ENCODE data around the gene FAM131C. TPM values are rescaled to one million over a fixed set of nuclear protein-coding genes. Genes with fewer than 3 reads are reported as not detected.

Gene FAM131C
- total and polyA plus RNA-seq, 2 experiments from 2014 or later: 0.71 to 1.3 TPM

- H3K9me2 ChIP-seq (ENCODE audit: insufficient read depth): no peaks in the 10 kb centered on the region
- H3K4me3 ChIP-seq: peak overlapping the region; percentile 61; the same call in 1 of the 2 replicates
- H3K27ac Mint-ChIP-seq: peak overlapping the region; percentile 85
- DNase-seq (ENCODE audit: low spot score) (no peak), ATAC-seq (no peak)
- peaks cover 61% of the 10 kb centered on the region for H3K4me1 Mint-ChIP-seq
- H3K27me3 ChIP-seq (ENCODE audit: insufficient read depth): no peaks in the 10 kb centered on the region
- no peaks in the 10 kb centered on the region for H3K79me2 ChIP-seq (replicated peaks; ENCODE audit: insufficient read depth)
- H4K20me1 ChIP-seq (replicated peaks; ENCODE audit: insufficient read depth): no peaks in the 10 kb centered on the region
- H3K4me3 Mint-ChIP-seq: peak overlapping the region; percentile 65
- peaks cover 38% of the 10 kb centered on the region for H3K4me1 ChIP-seq (ENCODE audit: insufficient read depth)
- H3F3A ChIP-seq (replicated peaks; ENCODE audit: low read depth): peaks cover 6% of the 10 kb centered on the region; the same call in 1 of the 2 replicates
- no peaks in the 10 kb centered on the region for H3K9me3 Mint-ChIP-seq
- H3K4me2 ChIP-seq: peak overlapping the region; percentile 83
- H3K27me3 Mint-ChIP-seq (ENCODE audit: insufficient read depth, low read depth, poor library complexity): peaks cover 19% of the 10 kb centered on the region
- no peak overlapping the region for H2AFZ ChIP-seq
- 0 out of 2 replicates have a peak overlapping the region, but pooled peaks have one; percentile 26 for H3K27ac ChIP-seq (ENCODE audit: low read depth)
- H3K36me3 ChIP-seq (ENCODE audit: insufficient read depth): no peaks in the 10 kb centered on the region
- no peak for TF ChIP-seq CREB1 (CRISPR knock-in tag; IDR thresholded peaks at IDR 0.05; ENCODE audit: low read depth)
- TF ChIP-seq ZNF114 (CRISPR knock-in tag; IDR thresholded peaks at IDR 0.05): no peak
- TF ChIP-seq POLR2AphosphoS5 (IDR thresholded peaks at IDR 0.05; ENCODE audit: low read depth): no peak
- no peak for TF ChIP-seq EZH2 (IDR thresholded peaks at IDR 0.05; ENCODE audit: low read depth, unreplicated experiment)
- no peak for TF ChIP-seq NANOG (IDR thresholded peaks at IDR 0.05; ENCODE audit: borderline replicate concordance)
- TF ChIP-seq, protein P1, sequence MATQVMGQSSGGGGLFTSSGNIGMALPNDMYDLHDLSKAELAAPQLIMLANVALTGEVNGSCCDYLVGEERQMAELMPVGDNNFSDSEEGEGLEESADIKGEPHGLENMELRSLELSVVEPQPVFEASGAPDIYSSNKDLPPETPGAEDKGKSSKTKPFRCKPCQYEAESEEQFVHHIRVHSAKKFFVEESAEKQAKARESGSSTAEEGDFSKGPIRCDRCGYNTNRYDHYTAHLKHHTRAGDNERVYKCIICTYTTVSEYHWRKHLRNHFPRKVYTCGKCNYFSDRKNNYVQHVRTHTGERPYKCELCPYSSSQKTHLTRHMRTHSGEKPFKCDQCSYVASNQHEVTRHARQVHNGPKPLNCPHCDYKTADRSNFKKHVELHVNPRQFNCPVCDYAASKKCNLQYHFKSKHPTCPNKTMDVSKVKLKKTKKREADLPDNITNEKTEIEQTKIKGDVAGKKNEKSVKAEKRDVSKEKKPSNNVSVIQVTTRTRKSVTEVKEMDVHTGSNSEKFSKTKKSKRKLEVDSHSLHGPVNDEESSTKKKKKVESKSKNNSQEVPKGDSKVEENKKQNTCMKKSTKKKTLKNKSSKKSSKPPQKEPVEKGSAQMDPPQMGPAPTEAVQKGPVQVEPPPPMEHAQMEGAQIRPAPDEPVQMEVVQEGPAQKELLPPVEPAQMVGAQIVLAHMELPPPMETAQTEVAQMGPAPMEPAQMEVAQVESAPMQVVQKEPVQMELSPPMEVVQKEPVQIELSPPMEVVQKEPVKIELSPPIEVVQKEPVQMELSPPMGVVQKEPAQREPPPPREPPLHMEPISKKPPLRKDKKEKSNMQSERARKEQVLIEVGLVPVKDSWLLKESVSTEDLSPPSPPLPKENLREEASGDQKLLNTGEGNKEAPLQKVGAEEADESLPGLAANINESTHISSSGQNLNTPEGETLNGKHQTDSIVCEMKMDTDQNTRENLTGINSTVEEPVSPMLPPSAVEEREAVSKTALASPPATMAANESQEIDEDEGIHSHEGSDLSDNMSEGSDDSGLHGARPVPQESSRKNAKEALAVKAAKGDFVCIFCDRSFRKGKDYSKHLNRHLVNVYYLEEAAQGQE (IDR thresholded peaks at IDR 0.05; ENCODE audit: unreplicated experiment): no peak
- TF ChIP-seq, protein P2, sequence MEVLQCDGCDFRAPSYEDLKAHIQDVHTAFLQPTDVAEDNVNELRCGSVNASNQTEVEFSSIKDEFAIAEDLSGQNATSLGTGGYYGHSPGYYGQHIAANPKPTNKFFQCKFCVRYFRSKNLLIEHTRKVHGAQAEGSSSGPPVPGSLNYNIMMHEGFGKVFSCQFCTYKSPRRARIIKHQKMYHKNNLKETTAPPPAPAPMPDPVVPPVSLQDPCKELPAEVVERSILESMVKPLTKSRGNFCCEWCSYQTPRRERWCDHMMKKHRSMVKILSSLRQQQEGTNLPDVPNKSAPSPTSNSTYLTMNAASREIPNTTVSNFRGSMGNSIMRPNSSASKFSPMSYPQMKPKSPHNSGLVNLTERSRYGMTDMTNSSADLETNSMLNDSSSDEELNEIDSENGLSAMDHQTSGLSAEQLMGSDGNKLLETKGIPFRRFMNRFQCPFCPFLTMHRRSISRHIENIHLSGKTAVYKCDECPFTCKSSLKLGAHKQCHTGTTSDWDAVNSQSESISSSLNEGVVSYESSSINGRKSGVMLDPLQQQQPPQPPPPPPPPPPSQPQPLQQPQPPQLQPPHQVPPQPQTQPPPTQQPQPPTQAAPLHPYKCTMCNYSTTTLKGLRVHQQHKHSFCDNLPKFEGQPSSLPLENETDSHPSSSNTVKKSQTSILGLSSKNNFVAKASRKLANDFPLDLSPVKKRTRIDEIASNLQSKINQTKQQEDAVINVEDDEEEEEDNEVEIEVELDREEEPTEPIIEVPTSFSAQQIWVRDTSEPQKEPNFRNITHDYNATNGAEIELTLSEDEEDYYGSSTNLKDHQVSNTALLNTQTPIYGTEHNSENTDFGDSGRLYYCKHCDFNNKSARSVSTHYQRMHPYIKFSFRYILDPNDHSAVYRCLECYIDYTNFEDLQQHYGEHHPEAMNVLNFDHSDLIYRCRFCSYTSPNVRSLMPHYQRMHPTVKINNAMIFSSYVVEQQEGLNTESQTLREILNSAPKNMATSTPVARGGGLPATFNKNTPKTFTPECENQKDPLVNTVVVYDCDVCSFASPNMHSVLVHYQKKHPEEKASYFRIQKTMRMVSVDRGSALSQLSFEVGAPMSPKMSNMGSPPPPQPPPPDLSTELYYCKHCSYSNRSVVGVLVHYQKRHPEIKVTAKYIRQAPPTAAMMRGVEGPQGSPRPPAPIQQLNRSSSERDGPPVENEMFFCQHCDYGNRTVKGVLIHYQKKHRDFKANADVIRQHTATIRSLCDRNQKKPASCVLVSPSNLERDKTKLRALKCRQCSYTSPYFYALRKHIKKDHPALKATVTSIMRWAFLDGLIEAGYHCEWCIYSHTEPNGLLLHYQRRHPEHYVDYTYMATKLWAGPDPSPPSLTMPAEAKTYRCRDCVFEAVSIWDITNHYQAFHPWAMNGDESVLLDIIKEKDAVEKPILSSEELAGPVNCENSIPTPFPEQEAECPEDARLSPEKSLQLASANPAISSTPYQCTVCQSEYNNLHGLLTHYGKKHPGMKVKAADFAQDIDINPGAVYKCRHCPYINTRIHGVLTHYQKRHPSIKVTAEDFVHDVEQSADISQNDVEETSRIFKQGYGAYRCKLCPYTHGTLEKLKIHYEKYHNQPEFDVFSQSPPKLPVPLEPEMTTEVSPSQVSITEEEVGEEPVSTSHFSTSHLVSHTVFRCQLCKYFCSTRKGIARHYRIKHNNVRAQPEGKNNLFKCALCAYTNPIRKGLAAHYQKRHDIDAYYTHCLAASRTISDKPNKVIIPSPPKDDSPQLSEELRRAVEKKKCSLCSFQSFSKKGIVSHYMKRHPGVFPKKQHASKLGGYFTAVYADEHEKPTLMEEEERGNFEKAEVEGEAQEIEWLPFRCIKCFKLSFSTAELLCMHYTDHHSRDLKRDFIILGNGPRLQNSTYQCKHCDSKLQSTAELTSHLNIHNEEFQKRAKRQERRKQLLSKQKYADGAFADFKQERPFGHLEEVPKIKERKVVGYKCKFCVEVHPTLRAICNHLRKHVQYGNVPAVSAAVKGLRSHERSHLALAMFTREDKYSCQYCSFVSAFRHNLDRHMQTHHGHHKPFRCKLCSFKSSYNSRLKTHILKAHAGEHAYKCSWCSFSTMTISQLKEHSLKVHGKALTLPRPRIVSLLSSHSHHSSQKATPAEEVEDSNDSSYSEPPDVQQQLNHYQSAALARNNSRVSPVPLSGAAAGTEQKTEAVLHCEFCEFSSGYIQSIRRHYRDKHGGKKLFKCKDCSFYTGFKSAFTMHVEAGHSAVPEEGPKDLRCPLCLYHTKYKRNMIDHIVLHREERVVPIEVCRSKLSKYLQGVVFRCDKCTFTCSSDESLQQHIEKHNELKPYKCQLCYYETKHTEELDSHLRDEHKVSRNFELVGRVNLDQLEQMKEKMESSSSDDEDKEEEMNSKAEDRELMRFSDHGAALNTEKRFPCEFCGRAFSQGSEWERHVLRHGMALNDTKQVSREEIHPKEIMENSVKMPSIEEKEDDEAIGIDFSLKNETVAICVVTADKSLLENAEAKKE (CRISPR knock-in tag; IDR thresholded peaks at IDR 0.05): no peak
- no peak for TF ChIP-seq CTCF (conservative IDR thresholded peaks at IDR 0.05; ENCODE audit: low read depth in 2 of 2)
- no peak for TF ChIP-seq EZH2phosphoT487 (IDR thresholded peaks at IDR 0.05; ENCODE audit: unreplicated experiment)
- TF ChIP-seq, protein P3, sequence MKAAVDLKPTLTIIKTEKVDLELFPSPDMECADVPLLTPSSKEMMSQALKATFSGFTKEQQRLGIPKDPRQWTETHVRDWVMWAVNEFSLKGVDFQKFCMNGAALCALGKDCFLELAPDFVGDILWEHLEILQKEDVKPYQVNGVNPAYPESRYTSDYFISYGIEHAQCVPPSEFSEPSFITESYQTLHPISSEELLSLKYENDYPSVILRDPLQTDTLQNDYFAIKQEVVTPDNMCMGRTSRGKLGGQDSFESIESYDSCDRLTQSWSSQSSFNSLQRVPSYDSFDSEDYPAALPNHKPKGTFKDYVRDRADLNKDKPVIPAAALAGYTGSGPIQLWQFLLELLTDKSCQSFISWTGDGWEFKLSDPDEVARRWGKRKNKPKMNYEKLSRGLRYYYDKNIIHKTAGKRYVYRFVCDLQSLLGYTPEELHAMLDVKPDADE (IDR thresholded peaks at IDR 0.05): no peak
- TF ChIP-seq ZNF331 (CRISPR knock-in tag; IDR thresholded peaks at IDR 0.05; ENCODE audit: low read depth): no peak
- TF ChIP-seq JUNB (IDR thresholded peaks at IDR 0.05; ENCODE audit: unreplicated experiment): no peak
- no peak for TF ChIP-seq STAT1 (IDR thresholded peaks at IDR 0.05; ENCODE audit: unreplicated experiment)
- no peaks in the 10 kb centered on the region for H3K36me3 Mint-ChIP-seq (ENCODE audit: low read depth)
Measured at GRCh38 chr1:16013908-16014258, 59.6 kb downstream of the FAM131C start.

Data from GM23338 (cell line).